ENCODE results near the gene GBF1. TPM values are rescaled to one million over a fixed set of nuclear protein-coding genes. Genes with fewer than 3 reads are reported as not detected.

The GBF1 gene
- total RNA-seq, 1 donor from 2014 or later, result 36.3 TPM

DNA sequence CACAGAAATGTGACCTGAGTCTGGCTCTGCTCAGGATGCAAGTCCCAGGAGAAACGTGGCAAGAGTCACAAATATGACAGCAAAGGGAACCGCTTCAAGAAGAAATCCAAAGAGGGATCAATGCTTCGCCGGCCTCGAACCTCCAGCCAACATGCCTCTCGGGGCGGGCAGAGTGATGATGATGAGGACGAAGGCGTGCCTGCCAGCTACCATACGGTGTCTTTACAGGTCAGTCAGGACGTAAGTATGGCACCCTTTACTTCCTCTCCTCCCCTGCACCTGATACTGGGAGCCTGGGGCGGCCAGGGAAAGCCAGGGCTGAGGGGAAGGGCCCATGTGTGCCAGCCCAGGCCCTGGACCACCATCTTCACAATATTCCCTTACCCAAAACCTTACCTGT lies 131.6 kb downstream of the GBF1 start:
- TF ChIP-seq, protein P1, sequence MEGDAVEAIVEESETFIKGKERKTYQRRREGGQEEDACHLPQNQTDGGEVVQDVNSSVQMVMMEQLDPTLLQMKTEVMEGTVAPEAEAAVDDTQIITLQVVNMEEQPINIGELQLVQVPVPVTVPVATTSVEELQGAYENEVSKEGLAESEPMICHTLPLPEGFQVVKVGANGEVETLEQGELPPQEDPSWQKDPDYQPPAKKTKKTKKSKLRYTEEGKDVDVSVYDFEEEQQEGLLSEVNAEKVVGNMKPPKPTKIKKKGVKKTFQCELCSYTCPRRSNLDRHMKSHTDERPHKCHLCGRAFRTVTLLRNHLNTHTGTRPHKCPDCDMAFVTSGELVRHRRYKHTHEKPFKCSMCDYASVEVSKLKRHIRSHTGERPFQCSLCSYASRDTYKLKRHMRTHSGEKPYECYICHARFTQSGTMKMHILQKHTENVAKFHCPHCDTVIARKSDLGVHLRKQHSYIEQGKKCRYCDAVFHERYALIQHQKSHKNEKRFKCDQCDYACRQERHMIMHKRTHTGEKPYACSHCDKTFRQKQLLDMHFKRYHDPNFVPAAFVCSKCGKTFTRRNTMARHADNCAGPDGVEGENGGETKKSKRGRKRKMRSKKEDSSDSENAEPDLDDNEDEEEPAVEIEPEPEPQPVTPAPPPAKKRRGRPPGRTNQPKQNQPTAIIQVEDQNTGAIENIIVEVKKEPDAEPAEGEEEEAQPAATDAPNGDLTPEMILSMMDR (conservative IDR thresholded peaks at IDR 0.05; ENCODE audit: low read depth, low read length), result no peak
- no peak overlapping the region for H3K4me3 ChIP-seq (ENCODE audit: low read depth, low read length)
- no peak for DNase-seq (ENCODE audit: low read depth)

GRCh38 chr10:102379383-102379782 lies 134.1 kb downstream of the GBF1 start:
- DNase-seq (ENCODE audit: low read depth), result no peak
- H3K4me3 ChIP-seq (ENCODE audit: low read depth, low read length), result no peak overlapping the region
- TF ChIP-seq, protein P1 (conservative IDR thresholded peaks at IDR 0.05; ENCODE audit: low read depth, low read length), result no peak

- no peak overlapping the region for H3K4me3 ChIP-seq (ENCODE audit: low read depth, low read length)
- DNase-seq (ENCODE audit: low read depth), result no peak
- TF ChIP-seq, protein P1 (conservative IDR thresholded peaks at IDR 0.05; ENCODE audit: low read depth, low read length), result no peak
Measured at GRCh38 chr10:102381983-102382382, 136.7 kb downstream of the GBF1 start.

DNA sequence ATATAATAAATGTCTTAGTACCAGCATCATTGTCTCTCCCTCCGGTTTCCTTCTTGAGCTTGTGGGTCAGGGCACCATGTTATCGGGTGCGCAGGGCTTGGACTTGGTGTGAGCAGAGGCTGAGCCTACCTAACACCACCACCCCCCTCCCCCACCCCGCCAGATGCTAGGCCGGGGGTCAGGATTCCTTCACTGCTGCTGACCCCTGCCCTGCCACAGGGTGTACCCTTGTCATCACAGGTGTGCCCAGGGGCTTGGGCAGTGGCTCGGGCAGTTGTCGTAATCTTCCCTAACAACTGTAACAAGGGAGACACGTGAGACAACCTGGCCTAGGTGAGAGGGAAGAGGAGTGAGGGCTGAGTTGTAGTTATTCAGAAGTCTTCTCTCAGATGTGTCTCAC lies 137.5 kb downstream of the GBF1 start:
- no peak overlapping the region for H3K4me3 ChIP-seq (ENCODE audit: low read depth, low read length)
- DNase-seq (ENCODE audit: low read depth), result no peak
- TF ChIP-seq, protein P1 (conservative IDR thresholded peaks at IDR 0.05; ENCODE audit: low read depth, low read length), result no peak

GRCh38 chr10:102384053-102384452 lies 138.7 kb downstream of the GBF1 start:
- no peak for DNase-seq (ENCODE audit: low read depth)
- TF ChIP-seq, protein P1 (conservative IDR thresholded peaks at IDR 0.05; ENCODE audit: low read depth, low read length), result peak; percentile 23
- no peak overlapping the region for H3K4me3 ChIP-seq (ENCODE audit: low read depth, low read length)

- TF ChIP-seq, protein P1 (conservative IDR thresholded peaks at IDR 0.05; ENCODE audit: low read depth, low read length), result no peak
- H3K4me3 ChIP-seq (ENCODE audit: low read depth, low read length), result no peak overlapping the region
- no peak for DNase-seq (ENCODE audit: low read depth)
Measured at GRCh38 chr10:102384606-102385429, 139.5 kb downstream of the GBF1 start.

DNA sequence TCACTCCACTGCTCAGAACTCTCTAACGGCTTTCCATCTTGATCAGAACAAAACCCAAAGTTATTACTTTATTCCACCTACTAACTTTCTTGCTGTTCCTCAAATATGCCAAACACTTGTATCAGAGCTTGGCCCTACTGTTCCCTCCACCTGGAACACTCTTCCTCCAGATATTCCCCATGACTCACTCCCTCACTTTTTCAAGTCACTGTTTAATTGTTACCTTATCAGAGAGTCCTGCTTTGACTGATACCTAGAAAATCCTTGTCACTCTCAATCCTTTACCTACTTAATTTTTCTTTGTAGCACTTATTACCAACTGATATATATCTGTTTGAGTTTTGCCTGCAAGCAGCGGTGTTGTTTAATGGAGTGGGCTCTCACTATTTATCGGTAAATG lies 144.6 kb downstream of the GBF1 start:
- no peak overlapping the region for H3K4me3 ChIP-seq (ENCODE audit: low read depth, low read length)
- DNase-seq (ENCODE audit: low read depth), result no peak
- TF ChIP-seq, protein P1 (conservative IDR thresholded peaks at IDR 0.05; ENCODE audit: low read depth, low read length), result no peak

Data from epithelial cell of proximal tubule (primary cell).